H9 (cell line): ENCODE data around the gene POMT2. TPM values are rescaled to one million over a fixed set of nuclear protein-coding genes. Genes with fewer than 3 reads are reported as not detected.

Experiments used
- DNase-seq: peaks from one replicate; pipeline ENCODE4 v3.0.0-alpha.2; 2017
- H2AFZ ChIP-seq: one replicate; pipeline ENCODE4 v1.6.1; 2013; ENCODE audit warnings: mild to moderate bottlenecking, low read length, control low read depth, moderate library complexity
- H2AK5ac ChIP-seq: 2 replicates; pipeline ENCODE4 v1.6.1; 2013; ENCODE audit warnings: low read length, control low read depth, mixed read lengths; ENCODE audit not compliant: insufficient read length
- H2BK120ac ChIP-seq: one replicate; pipeline ENCODE4 v1.6.1; 2013; ENCODE audit warnings: low read depth, mild to moderate bottlenecking, low read length, control low read depth, inconsistent platforms; ENCODE audit not compliant: poor library complexity, severe bottlenecking
- H2BK12ac ChIP-seq: 2 replicates; pipeline ENCODE4 v1.6.1; 2013; ENCODE audit warnings: low read length, control low read depth, mixed read lengths, low read depth; ENCODE audit not compliant: insufficient read length
- H2BK15ac ChIP-seq: 2 replicates; pipeline ENCODE4 v1.6.1; 2013; ENCODE audit warnings: low read depth, low read length, control low read depth
- H2BK20ac ChIP-seq: one replicate; pipeline ENCODE4 v1.6.1; 2013; ENCODE audit warnings: low read depth, mild to moderate bottlenecking, low read length, control low read depth, inconsistent platforms; ENCODE audit not compliant: poor library complexity, severe bottlenecking
- H2BK5ac ChIP-seq: 2 replicates; pipeline ENCODE4 v1.6.1; 2013; ENCODE audit warnings: low read length, control low read depth, mixed read lengths; ENCODE audit not compliant: insufficient read length
- H3K14ac ChIP-seq: 2 replicates; pipeline ENCODE4 v1.6.1; 2013; ENCODE audit warnings: low read length, control low read depth; ENCODE audit not compliant: insufficient read depth
- H3K18ac ChIP-seq: 2 replicates; pipeline ENCODE4 v1.6.1; 2013; ENCODE audit warnings: low read depth, mild to moderate bottlenecking, mixed read lengths, low read length, control low read depth; ENCODE audit not compliant: insufficient read length
- H3K23ac ChIP-seq: 2 replicates; pipeline ENCODE4 v1.6.1; 2013; ENCODE audit warnings: low read length, control low read depth, mixed read lengths, low read depth; ENCODE audit not compliant: insufficient read length
- H3K23me2 ChIP-seq: 2 replicates; pipeline ENCODE4 v1.6.1; 2013; ENCODE audit warnings: low read depth, mild to moderate bottlenecking, mixed read lengths, low read length, control low read depth; ENCODE audit not compliant: insufficient read length, poor library complexity, severe bottlenecking
- H3K27ac ChIP-seq: 2 replicates; pipeline ENCODE4 v1.5.1; 2013; ENCODE audit warnings: low read length, control low read depth, mixed read lengths, low read depth; ENCODE audit not compliant: insufficient read length
- H3K27me3 ChIP-seq: 2 replicates; pipeline ENCODE4 v1.6.1; 2013; ENCODE audit warnings: low read length, control low read depth, inconsistent platforms; ENCODE audit not compliant: insufficient read depth
- H3K4ac ChIP-seq: 2 replicates; pipeline ENCODE4 v1.6.1; 2013; ENCODE audit warnings: low read depth, mild to moderate bottlenecking, control low read depth, inconsistent platforms, low read length, moderate library complexity
- H3K4me1 ChIP-seq: 2 replicates; pipeline ENCODE4 v1.6.1; 2013; ENCODE audit warnings: low read length, control low read depth, inconsistent platforms; ENCODE audit not compliant: insufficient read depth
- H3K4me2 ChIP-seq: 2 replicates; pipeline ENCODE4 v1.6.1; 2013; ENCODE audit warnings: low read length, control low read depth, mixed read lengths; ENCODE audit not compliant: insufficient read length, insufficient read depth
- H3K56ac ChIP-seq: 2 replicates; pipeline ENCODE4 v1.6.1; 2013; ENCODE audit warnings: low read depth, mild to moderate bottlenecking, mixed read lengths, low read length, control low read depth; ENCODE audit not compliant: insufficient read length
- H3K79me1 ChIP-seq: 2 replicates; pipeline ENCODE4 v1.6.1; 2013; ENCODE audit warnings: low read depth, mild to moderate bottlenecking, moderate library complexity, low read length, control low read depth, inconsistent platforms; ENCODE audit not compliant: insufficient read depth, poor library complexity, severe bottlenecking
- H3K79me2 ChIP-seq: 2 replicates; pipeline ENCODE4 v1.6.1; 2013; ENCODE audit warnings: low read length, control low read depth, inconsistent platforms; ENCODE audit not compliant: insufficient read depth
- H3K9ac ChIP-seq: 2 replicates; pipeline ENCODE4 v1.6.1; 2013; ENCODE audit warnings: low read length, control low read depth, mixed read lengths; ENCODE audit not compliant: insufficient read length; ENCODE audit errors: extremely low read depth
- H3K9me3 ChIP-seq: one replicate; pipeline ENCODE4 v1.6.1; 2013; ENCODE audit warnings: low read depth, low read length, inconsistent platforms; ENCODE audit not compliant: control insufficient read depth
- H3T11ph ChIP-seq: one replicate; pipeline ENCODE4 v1.6.1; 2013; ENCODE audit warnings: mild to moderate bottlenecking, low read length, control low read depth, inconsistent platforms
- H4K20me1 ChIP-seq: one replicate; pipeline ENCODE4 v1.6.1; 2013; ENCODE audit not compliant: control insufficient read depth, insufficient read length, insufficient read depth
- H4K5ac ChIP-seq: 2 replicates; pipeline ENCODE4 v1.6.1; 2013; ENCODE audit warnings: low read depth, mild to moderate bottlenecking, mixed read lengths, low read length, control low read depth; ENCODE audit not compliant: insufficient read length
- H4K8ac ChIP-seq: replicated peaks from 2 replicates; pipeline ENCODE4 v1.6.1; 2013; ENCODE audit warnings: low read length, control low read depth, mixed read lengths, low read depth; ENCODE audit not compliant: insufficient read length
- H4K91ac ChIP-seq: 2 replicates; pipeline ENCODE4 v1.6.1; 2013; ENCODE audit warnings: low read depth, mild to moderate bottlenecking, moderate library complexity, mixed read lengths, low read length, control low read depth; ENCODE audit not compliant: insufficient read length
- H3K27ac Mint-ChIP-seq, 3 experiments: 2 replicates in 2 of 3; 3 replicates in 1 of 3; pipeline ENCODE4 v1.8.0; 2020 to 2021; ENCODE audit warnings: mixed read lengths in 3 of 3, mild to moderate bottlenecking in 1 of 3, moderate library complexity in 1 of 3
- H3K27me3 Mint-ChIP-seq: 2 replicates; pipeline ENCODE4 v1.8.0; 2021; ENCODE audit warnings: low read depth, mild to moderate bottlenecking, moderate library complexity, mixed read lengths
- H3K36me3 Mint-ChIP-seq, 3 experiments: 2 replicates in 2 of 3; 3 replicates in 1 of 3; pipeline ENCODE4 v1.8.0; 2020 to 2021; ENCODE audit warnings: low read depth in 3 of 3, mixed read lengths in 3 of 3; ENCODE audit not compliant: insufficient read depth in 1 of 3
- H3K4me1 Mint-ChIP-seq, 2 experiments: 2 replicates each; pipeline ENCODE4 v1.8.0; 2020; ENCODE audit warnings: mixed read lengths in 2 of 2
- H3K4me3 Mint-ChIP-seq, 2 experiments: 2 replicates in 1 of 2; 3 replicates in 1 of 2; pipeline ENCODE4 v1.8.0; 2020 to 2021; ENCODE audit warnings: mild to moderate bottlenecking in 2 of 2, mixed read lengths in 2 of 2, moderate library complexity in 1 of 2
- H3K9me3 Mint-ChIP-seq, 2 experiments: 2 replicates in 1 of 2; 3 replicates in 1 of 2; pipeline ENCODE4 v1.8.0; 2020; ENCODE audit warnings: mild to moderate bottlenecking in 2 of 2, mixed read lengths in 2 of 2, moderate library complexity in 1 of 2
- WGBS: extraction: QIAGEN DNeasy Blood & Tissue Kit; methylation state at CpG from one replicate; pipeline ENCODE4 v1.1.7; 2013; ENCODE audit warnings: missing lambda C conversion rate, low lambda C conversion rate, mixed read lengths; ENCODE audit not compliant: insufficient read length; ENCODE audit errors: extremely low coverage; 5-methylcytosine and 5-hydroxymethylcytosine counted together
- total RNA-seq: library from RNA; stranded (reverse); gene quantifications from 2 replicates; pipeline ENCODE4 v1.2.1, GENCODE V29; 2021
- TF ChIP-seq, protein P1 (sequence below): fragments of 200-600 bp; sonication (generic); conservative IDR thresholded peaks from 3 replicates; pipeline ENCODE4 v1.8.0; 2021; ENCODE audit warnings: antibody characterized with exemption, mild to moderate bottlenecking

POMT2 gene
- total RNA-seq, 1 experiment from 2014 or later: 25.2 TPM

- Histone ChIP-seq H3K23me2 (no peaks in the 10 kb centered on the region), H2BK5ac (peak overlapping the region; percentile 11), H3K79me1 (no peaks in the 10 kb centered on the region), H3K79me2 (peaks cover 3% of the 10 kb centered on the region; the same call in 1 of the 2 replicates), H2BK120ac (peak overlapping the region; percentile 71), H3K27ac (peak overlapping the region; percentile 2), H2BK12ac (peak overlapping the region; percentile 98), H3K27me3 (no peaks in the 10 kb centered on the region), H3K18ac (peak overlapping the region; percentile 68), H2BK15ac (0 out of 2 replicates have a peak overlapping the region, but pooled peaks have one; percentile 2), H3K4ac (peak overlapping the region; percentile 61), H4K91ac (peak overlapping the region; percentile 95), H2AK5ac (peak overlapping the region; percentile 58), H2AFZ (no peak overlapping the region), H3K9ac (no peak overlapping the region), H3T11ph (no peak overlapping the region), H3K56ac (no peak overlapping the region), H4K5ac (no peak overlapping the region), H3K14ac (peak overlapping the region; percentile 57; the same call in 1 of the 2 replicates), H3K9me3 (no peaks in the 10 kb centered on the region), H2BK20ac (no peak overlapping the region), H4K8ac (peak overlapping the region; percentile 44), H3K4me1 (peaks cover 10% of the 10 kb centered on the region; the same call in 1 of the 2 replicates), H3K23ac (no peak overlapping the region), H3K4me2 (no peak overlapping the region), H4K20me1 (no peaks in the 10 kb centered on the region)
- Mint-ChIP-seq H3K4me1 (peaks cover 46 to 53% of the 10 kb centered on the region in 2 experiments), H3K9me3 (no peaks in the 10 kb centered on the region), H3K36me3 (peaks cover 0 to 8% (median 5%) of the 10 kb centered on the region in 3 experiments; a peak in 5 of 7 replicates), H3K4me3 (peak overlapping the region in 1 of 2 experiments; percentile 50; a peak in 1 of 5 replicates), H3K27me3 (no peaks in the 10 kb centered on the region), H3K27ac (peak overlapping the region; percentile 45 to 96 (median 87); a peak in 6 of 7 replicates)
- DNase-seq: no peak
- no CpG with 5 or more reads among the region's 10 CpGs for WGBS
- TF ChIP-seq, protein P1, sequence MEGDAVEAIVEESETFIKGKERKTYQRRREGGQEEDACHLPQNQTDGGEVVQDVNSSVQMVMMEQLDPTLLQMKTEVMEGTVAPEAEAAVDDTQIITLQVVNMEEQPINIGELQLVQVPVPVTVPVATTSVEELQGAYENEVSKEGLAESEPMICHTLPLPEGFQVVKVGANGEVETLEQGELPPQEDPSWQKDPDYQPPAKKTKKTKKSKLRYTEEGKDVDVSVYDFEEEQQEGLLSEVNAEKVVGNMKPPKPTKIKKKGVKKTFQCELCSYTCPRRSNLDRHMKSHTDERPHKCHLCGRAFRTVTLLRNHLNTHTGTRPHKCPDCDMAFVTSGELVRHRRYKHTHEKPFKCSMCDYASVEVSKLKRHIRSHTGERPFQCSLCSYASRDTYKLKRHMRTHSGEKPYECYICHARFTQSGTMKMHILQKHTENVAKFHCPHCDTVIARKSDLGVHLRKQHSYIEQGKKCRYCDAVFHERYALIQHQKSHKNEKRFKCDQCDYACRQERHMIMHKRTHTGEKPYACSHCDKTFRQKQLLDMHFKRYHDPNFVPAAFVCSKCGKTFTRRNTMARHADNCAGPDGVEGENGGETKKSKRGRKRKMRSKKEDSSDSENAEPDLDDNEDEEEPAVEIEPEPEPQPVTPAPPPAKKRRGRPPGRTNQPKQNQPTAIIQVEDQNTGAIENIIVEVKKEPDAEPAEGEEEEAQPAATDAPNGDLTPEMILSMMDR: no peak
Observed at GRCh38 chr14:77314539-77315457, 5.9 kb downstream of the POMT2 start.
